HepG2 (cell line): ENCODE results near the gene PROX1. TPM values are rescaled to one million over a fixed set of nuclear protein-coding genes. Genes with fewer than 3 reads are reported as not detected.
A peak's percentile ranks its signal among the peaks of the same experiment; 100 is the strongest.

Experiments
- ATAC-seq: fragments of 200-7000 bp; cut with Tn5 transposase; 3 replicates; pipeline ENCODE4 v1.9.1; 2020; ENCODE audit warnings: mild to moderate bottlenecking, moderate library complexity
- BruUV-seq: library from RNA; stranded (reverse); fragments of 400-500 nt; replicated peaks from 2 replicates; lab custom pipeline; 2021; lab: Mats Ljungman, UMichigan
- CTCF ChIA-PET: fragments of 300-600 bp; formaldehyde crosslinking; extraction: SDS; loops from one replicate; lab custom pipeline; 2021; ENCODE audit warnings: low total read pairs, inconsistent platforms, low intra/inter-chr PET ratio; lab: Yijun Ruan, JAX
- POLR2A ChIA-PET: fragments of 350-600 bp; sonication (Branson Sonifier 250); formaldehyde crosslinking; loops from one replicate; lab custom pipeline; 2020; ENCODE audit warnings: antibody characterized with exemption, inconsistent platforms; lab: Yijun Ruan, JAX
- DNase-seq: peaks from one replicate; pipeline ENCODE4 v3.0.0-alpha.2; 2015; ENCODE audit warnings: low spot score
- FAIRE-seq: peaks from 3 replicates; lab custom pipeline; 2011; peaks lifted over from hg19 to GRCh38; lab: Jason Lieb, UNC
- H2AFZ ChIP-seq: one replicate; pipeline ENCODE4 v1.6.1; 2011; ENCODE audit warnings: low read length, inconsistent platforms
- H3K27ac ChIP-seq: fragments of 300-600 bp; 3 replicates; pipeline ENCODE4 v1.8.0; 2011; ENCODE audit warnings: mixed run types, mild to moderate bottlenecking, mixed read lengths, low read length, inconsistent platforms; ENCODE audit not compliant: insufficient read depth; ENCODE audit errors: extremely low read length
- H3K27me3 ChIP-seq, 2 experiments: fragments of 200-600 bp in 1 of 2; 2 replicates in 1 of 2; 3 replicates in 1 of 2; pipeline versions ENCODE4 v1.6.0 to v1.8.0; 2011; ENCODE audit warnings: low read length in 2 of 2, mild to moderate bottlenecking in 2 of 2, moderate library complexity in 2 of 2, inconsistent platforms in 1 of 2; ENCODE audit not compliant: insufficient read depth in 2 of 2, control insufficient read depth in 1 of 2
- H3K36me3 ChIP-seq, 2 experiments: fragments of 200-600 bp in 1 of 2; replicated peaks in 1 of 2; 2 replicates in 1 of 2; 3 replicates in 1 of 2; pipeline versions ENCODE4 v1.5.1 to v1.8.0; 2011; ENCODE audit warnings: low read length in 2 of 2, inconsistent platforms in 1 of 2; ENCODE audit not compliant: insufficient read depth in 2 of 2, control insufficient read depth in 1 of 2
- H3K4me1 ChIP-seq: 2 replicates; pipeline ENCODE4 v1.5.1; 2012; ENCODE audit warnings: low read length, inconsistent platforms; ENCODE audit not compliant: insufficient read depth
- H3K4me2 ChIP-seq: 2 replicates; pipeline ENCODE4 v1.6.0; 2011; ENCODE audit warnings: low read depth, low read length, inconsistent platforms
- H3K4me3 ChIP-seq, 3 experiments: fragments of 200-600 bp in 1 of 3; sonication (generic), shearing (Covaris generic) in 1 of 3; replicated peaks in 1 of 3; 2 replicates each; pipeline ENCODE4 v1.5.1; 2011 to 2016; ENCODE audit warnings: low read length in 3 of 3, inconsistent platforms in 2 of 3, low read depth in 2 of 3, mild to moderate bottlenecking in 2 of 3, control low read depth in 1 of 3, mixed read lengths in 1 of 3; ENCODE audit not compliant: insufficient read depth in 1 of 3
- H3K79me2 ChIP-seq: one replicate; pipeline ENCODE4 v1.6.1; 2011; ENCODE audit warnings: low read length, inconsistent platforms; ENCODE audit not compliant: insufficient read depth
- H3K9ac ChIP-seq: 2 replicates; pipeline ENCODE4 v1.6.0; 2011; ENCODE audit warnings: mild to moderate bottlenecking, low read depth, low read length, inconsistent platforms; ENCODE audit not compliant: insufficient read depth
- H3K9me3 ChIP-seq: 2 replicates; pipeline ENCODE4 v1.5.1; 2012; ENCODE audit warnings: mild to moderate bottlenecking, low read length
- H4K20me1 ChIP-seq: 2 replicates; pipeline ENCODE4 v1.6.0; 2011; ENCODE audit warnings: inconsistent platforms, mild to moderate bottlenecking, low read length, moderate library complexity; ENCODE audit not compliant: insufficient read depth
- CBFB ChIP-seq: sonication (generic); formaldehyde crosslinking; IDR thresholded peaks from 2 replicates; pipeline ENCODE4 v1.4.0; 2020; ENCODE audit warnings: missing genetic modification reagents
- CEBPG ChIP-seq: IDR thresholded peaks from 2 replicates; pipeline ENCODE4 v1.6.1; 2016
- NFKBIZ ChIP-seq: IDR thresholded peaks from 2 replicates; pipeline ENCODE4 v1.6.1; 2018; ENCODE audit warnings: missing genetic modification reagents, missing compliant biosample characterization
- SALL2 ChIP-seq: sonication (generic); formaldehyde crosslinking; IDR thresholded peaks from 2 replicates; pipeline ENCODE4 v1.8.1; 2023; ENCODE audit warnings: mild to moderate bottlenecking, missing genetic modification reagents, inconsistent platforms
- ZBTB33 ChIP-seq: sonication (generic); formaldehyde crosslinking; IDR thresholded peaks from 2 replicates; pipeline ENCODE4 v1.4.0; 2020; ENCODE audit warnings: missing genetic modification reagents
- ZNF180 ChIP-seq: sonication (generic); formaldehyde crosslinking; IDR thresholded peaks from 2 replicates; pipeline ENCODE4 v1.4.0; 2020; ENCODE audit warnings: low read depth, missing genetic modification reagents, borderline replicate concordance
- ZNF20 ChIP-seq: sonication (generic); formaldehyde crosslinking; IDR thresholded peaks from 2 replicates; pipeline ENCODE4 v1.4.0; 2020; ENCODE audit warnings: mild to moderate bottlenecking, moderate library complexity, missing genetic modification reagents
- ZNF296 ChIP-seq: sonication (generic); formaldehyde crosslinking; conservative IDR thresholded peaks from 2 replicates; pipeline ENCODE4 v1.5.0; 2020; ENCODE audit warnings: mild to moderate bottlenecking, missing genetic modification reagents
- ZNF737 ChIP-seq: sonication (generic); formaldehyde crosslinking; IDR thresholded peaks from 2 replicates; pipeline ENCODE4 v1.5.0; 2020; ENCODE audit warnings: missing genetic modification reagents, mild to moderate bottlenecking, borderline replicate concordance
- WGBS: methylation state at CpG from one replicate; pipeline ENCODE4 v1.1.6; 2017; ENCODE audit warnings: low lambda C conversion rate; 5-methylcytosine and 5-hydroxymethylcytosine counted together
- in situ Hi-C: cut with HindIII; loops from 2 replicates; pipeline ENCODE4 v1.10.0; 2017; ENCODE audit warnings: low pct_unique_long_range_greater_than_20kb; ENCODE audit not compliant: extremely low pct_ligation_motif_present
- intact Hi-C: fragments of 100-400 bp; cut with micrococcal nuclease; formaldehyde crosslinking; loops from one replicate; pipeline ENCODE4 v1.10.0; 2022; ENCODE audit not compliant: unreplicated experiment
- polyA plus RNA-seq, 8 experiments: library from polyadenylated mRNA; depleted of rRNA in 3 of 8; stranded (reverse) in 7 of 8; unstranded in 1 of 8; fragments of >200 nt; fragmentation: Illumina TruSeq in 4 of 8; extraction: Trizol in 4 of 8; gene quantifications; 2 replicates each; pipeline versions ENCODE4 v1.2.1 to v1.2.3, GENCODE V29; 2011 to 2016; ENCODE audit warnings: low read depth in 4 of 8, missing spikeins in 1 of 8, mixed read lengths in 1 of 8; ENCODE audit not compliant: insufficient read depth in 1 of 8
- total RNA-seq, 5 experiments: library from RNA; depleted of rRNA; stranded (reverse); fragments of >200 nt; fragmentation: Illumina TruSeq; extraction: Trizol; gene quantifications; 2 replicates each; pipeline ENCODE4 v1.2.3, GENCODE V29; 2016; ENCODE audit warnings: low read depth in 1 of 5
- TF ChIP-seq, protein P1 (sequence below): sonication (generic); formaldehyde crosslinking; IDR thresholded peaks from 2 replicates; pipeline ENCODE4 v1.4.0; 2020; ENCODE audit warnings: mild to moderate bottlenecking, missing genetic modification reagents

Gene PROX1
- total and polyA plus RNA-seq, 2 of the 13 experiments (the other 11 are each of a cell fraction or from before 2014, with no cell fraction given) = 12.3 to 30.2 TPM

- TF ChIP-seq ZBTB33 (CRISPR knock-in tag) = no peak
- peak; percentile 33; the same call in 1 of the 2 replicates for TF ChIP-seq CEBPG (CRISPR knock-in tag)
- TF ChIP-seq ZNF296 (CRISPR knock-in tag) = no peak
- TF ChIP-seq SALL2 = no peak
These were observed 34.5 kb downstream of the PROX1 start (continued) for GRCh38 chr1:214022229-214022791.

DNA sequence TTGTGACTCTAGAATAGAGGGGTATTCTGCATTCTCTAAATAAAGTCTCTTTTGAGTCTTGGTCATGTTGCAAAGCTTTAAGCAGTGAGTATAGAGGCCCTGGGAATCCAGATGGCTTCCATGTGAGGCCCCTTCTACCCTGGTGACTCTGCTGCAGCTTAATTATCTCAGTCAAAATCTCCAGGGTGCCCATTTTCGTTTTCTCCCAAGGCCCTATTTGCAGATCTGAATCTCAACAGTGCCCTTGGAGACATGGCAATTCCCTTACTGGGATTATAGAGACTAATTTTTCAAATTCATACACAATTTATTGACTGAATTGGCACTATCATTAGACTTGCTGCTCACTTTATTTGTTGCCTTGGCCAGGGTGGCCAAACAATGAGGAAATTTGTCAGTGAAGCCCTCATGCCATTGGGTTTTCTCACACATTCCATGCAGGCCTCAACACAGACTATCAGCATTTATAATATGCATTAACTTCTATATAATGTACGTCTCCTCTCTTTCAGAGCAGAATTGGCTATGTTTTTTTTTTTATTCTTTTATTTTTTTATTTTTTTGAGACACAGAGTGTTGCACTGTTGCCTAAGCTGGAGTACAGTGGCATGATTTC lies 35.1 kb downstream of the PROX1 start:
- Histone ChIP-seq H4K20me1 (no peaks in the 10 kb centered on the region), H3K9me3 (no peaks in the 10 kb centered on the region), H3K4me1 (peaks cover 90% of the 10 kb centered on the region), H2AFZ (no peak overlapping the region), H3K27me3 (no peaks in the 10 kb centered on the region), H3K36me3 (peaks cover 13 to 81% of the 10 kb centered on the region in 2 experiments), H3K4me3 (no peak overlapping the region), H3K4me2 (no peak overlapping the region), H3K79me2 (peaks cover 29% of the 10 kb centered on the region), H3K27ac (peak overlapping the region; percentile 25), H3K9ac (no peak overlapping the region)
- FAIRE-seq (no peak), DNase-seq (no peak), ATAC-seq (no peak)
- intact Hi-C loops (no loop called here), in situ Hi-C loops (loop anchor here (25.0 kb wide), 1 partner anchor 89 kb away; no protein-coding TSS in a partner anchor)
- ChIA-PET POLR2A (interaction anchor here (0.6 to 9.8 kb wide), 9 partner anchors 8 to 1000 kb away, joined by 3 to 150 read pairs (median 4); partner anchors contain the start of gene PROX1), CTCF (no interaction called here)
- WGBS = 93% methylated on average over 2 of the region's 2 CpGs
- no peak for TF ChIP-seq CBFB (CRISPR knock-in tag)
- TF ChIP-seq ZNF180 (CRISPR knock-in tag) = no peak
- no peak for TF ChIP-seq ZNF737 (CRISPR knock-in tag)
- TF ChIP-seq, protein P1, sequence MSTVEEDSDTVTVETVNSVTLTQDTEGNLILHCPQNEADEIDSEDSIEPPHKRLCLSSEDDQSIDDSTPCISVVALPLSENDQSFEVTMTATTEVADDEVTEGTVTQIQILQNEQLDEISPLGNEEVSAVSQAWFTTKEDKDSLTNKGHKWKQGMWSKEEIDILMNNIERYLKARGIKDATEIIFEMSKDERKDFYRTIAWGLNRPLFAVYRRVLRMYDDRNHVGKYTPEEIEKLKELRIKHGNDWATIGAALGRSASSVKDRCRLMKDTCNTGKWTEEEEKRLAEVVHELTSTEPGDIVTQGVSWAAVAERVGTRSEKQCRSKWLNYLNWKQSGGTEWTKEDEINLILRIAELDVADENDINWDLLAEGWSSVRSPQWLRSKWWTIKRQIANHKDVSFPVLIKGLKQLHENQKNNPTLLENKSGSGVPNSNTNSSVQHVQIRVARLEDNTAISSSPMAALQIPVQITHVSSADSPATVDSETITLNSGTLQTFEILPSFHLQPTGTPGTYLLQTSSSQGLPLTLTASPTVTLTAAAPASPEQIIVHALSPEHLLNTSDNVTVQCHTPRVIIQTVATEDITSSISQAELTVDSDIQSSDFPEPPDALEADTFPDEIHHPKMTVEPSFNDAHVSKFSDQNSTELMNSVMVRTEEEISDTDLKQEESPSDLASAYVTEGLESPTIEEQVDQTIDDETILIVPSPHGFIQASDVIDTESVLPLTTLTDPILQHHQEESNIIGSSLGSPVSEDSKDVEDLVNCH = no peak
- TF ChIP-seq NFKBIZ (CRISPR knock-in tag) = no peak
- no peak for TF ChIP-seq ZNF20 (CRISPR knock-in tag)
- no TSS peak for BruUV-seq
